GM23338 (cell line): ENCODE results near the gene RNF220.

Experiments
- CREB1 ChIP-seq: fragments of 250-450 bp; sonication (Bioruptor Pico); IDR thresholded peaks from 2 replicates; pipeline ENCODE4 v1.5.0; 2020; ENCODE audit warnings: low read depth, mild to moderate bottlenecking, moderate library complexity
- EZH2 ChIP-seq: fragments of 200-600 bp; sonication (generic); IDR thresholded peaks from one replicate; pipeline ENCODE4 v1.8.0; 2017; ENCODE audit warnings: antibody characterized with exemption, mild to moderate bottlenecking, low read depth; ENCODE audit not compliant: unreplicated experiment
- EZH2phosphoT487 ChIP-seq: fragments of 200-600 bp; sonication (generic); IDR thresholded peaks from one replicate; pipeline ENCODE4 v1.8.1; 2018; ENCODE audit warnings: antibody characterized with exemption; ENCODE audit not compliant: unreplicated experiment
- JUNB ChIP-seq: IDR thresholded peaks from one replicate; pipeline ENCODE4 v1.6.1; 2016; ENCODE audit warnings: antibody characterized with exemption; ENCODE audit not compliant: unreplicated experiment
- NANOG ChIP-seq: IDR thresholded peaks from 2 replicates; pipeline ENCODE4 v1.6.1; 2016; ENCODE audit warnings: antibody characterized with exemption, borderline replicate concordance
- POLR2AphosphoS5 ChIP-seq: IDR thresholded peaks from 2 replicates; pipeline ENCODE4 v1.6.1; 2016; ENCODE audit warnings: antibody characterized with exemption, low read depth
- STAT1 ChIP-seq: IDR thresholded peaks from one replicate; pipeline ENCODE4 v1.6.1; 2016; ENCODE audit warnings: antibody characterized with exemption; ENCODE audit not compliant: unreplicated experiment
- ZNF114 ChIP-seq: fragments of 250-450 bp; sonication (Bioruptor Pico); IDR thresholded peaks from 2 replicates; pipeline ENCODE4 v1.5.0; 2020; ENCODE audit warnings: mild to moderate bottlenecking, moderate library complexity
- ZNF331 ChIP-seq: fragments of 250-450 bp; sonication (Bioruptor Pico); IDR thresholded peaks from 2 replicates; pipeline ENCODE4 v1.5.0; 2020; ENCODE audit warnings: low read depth, mild to moderate bottlenecking, moderate library complexity
- TF ChIP-seq, protein P1 (sequence below), 2 experiments: fragments of 200-600 bp in 1 of 2; sonication (generic) in 1 of 2; conservative IDR thresholded peaks; 2 replicates each; pipeline versions ENCODE4 v1.5.1 to v1.6.1; 2016 to 2017; ENCODE audit warnings: antibody characterized with exemption in 2 of 2, low read depth in 2 of 2, mild to moderate bottlenecking in 2 of 2, moderate library complexity in 1 of 2
- TF ChIP-seq, protein P2 (sequence below): IDR thresholded peaks from one replicate; pipeline ENCODE4 v1.6.1; 2018; ENCODE audit warnings: antibody characterized with exemption; ENCODE audit not compliant: unreplicated experiment
- TF ChIP-seq, protein P3 (sequence below): fragments of 250-450 bp; sonication (Bioruptor Pico); IDR thresholded peaks from 2 replicates; pipeline ENCODE4 v1.5.0; 2020; ENCODE audit warnings: mild to moderate bottlenecking, moderate library complexity
- TF ChIP-seq, protein P4 (sequence below): IDR thresholded peaks from 2 replicates; pipeline ENCODE4 v1.6.1; 2016; ENCODE audit warnings: antibody characterized with exemption

DNA sequence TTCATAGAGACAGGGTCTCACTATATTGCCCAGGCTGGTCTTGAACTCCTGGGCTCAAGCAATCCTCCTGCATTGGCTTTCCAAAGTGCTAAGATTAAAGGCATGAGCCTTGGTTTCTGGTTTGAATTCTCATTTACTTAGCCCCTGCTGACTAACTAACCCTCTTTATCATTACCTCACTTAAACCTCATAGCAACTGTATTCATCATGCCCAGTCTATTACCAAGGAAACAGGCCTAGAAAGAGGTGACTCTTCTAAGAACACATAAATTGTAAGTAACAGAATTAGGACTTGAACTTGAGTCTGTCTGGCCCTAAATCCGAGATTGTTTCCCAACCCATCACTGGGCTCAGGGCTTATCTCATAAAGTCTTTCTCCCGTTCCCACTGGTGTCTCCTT lies 225.1 kb downstream of the RNF220 start:
- TF ChIP-seq POLR2AphosphoS5, result no peak
- TF ChIP-seq, protein P1, sequence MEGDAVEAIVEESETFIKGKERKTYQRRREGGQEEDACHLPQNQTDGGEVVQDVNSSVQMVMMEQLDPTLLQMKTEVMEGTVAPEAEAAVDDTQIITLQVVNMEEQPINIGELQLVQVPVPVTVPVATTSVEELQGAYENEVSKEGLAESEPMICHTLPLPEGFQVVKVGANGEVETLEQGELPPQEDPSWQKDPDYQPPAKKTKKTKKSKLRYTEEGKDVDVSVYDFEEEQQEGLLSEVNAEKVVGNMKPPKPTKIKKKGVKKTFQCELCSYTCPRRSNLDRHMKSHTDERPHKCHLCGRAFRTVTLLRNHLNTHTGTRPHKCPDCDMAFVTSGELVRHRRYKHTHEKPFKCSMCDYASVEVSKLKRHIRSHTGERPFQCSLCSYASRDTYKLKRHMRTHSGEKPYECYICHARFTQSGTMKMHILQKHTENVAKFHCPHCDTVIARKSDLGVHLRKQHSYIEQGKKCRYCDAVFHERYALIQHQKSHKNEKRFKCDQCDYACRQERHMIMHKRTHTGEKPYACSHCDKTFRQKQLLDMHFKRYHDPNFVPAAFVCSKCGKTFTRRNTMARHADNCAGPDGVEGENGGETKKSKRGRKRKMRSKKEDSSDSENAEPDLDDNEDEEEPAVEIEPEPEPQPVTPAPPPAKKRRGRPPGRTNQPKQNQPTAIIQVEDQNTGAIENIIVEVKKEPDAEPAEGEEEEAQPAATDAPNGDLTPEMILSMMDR (conservative IDR thresholded peaks at IDR 0.05; ENCODE audit: low read depth in 2 of 2), result no peak
- no peak for TF ChIP-seq EZH2
- TF ChIP-seq CREB1 (CRISPR knock-in tag), result no peak
- TF ChIP-seq JUNB, result no peak
- TF ChIP-seq EZH2phosphoT487, result no peak
- TF ChIP-seq, protein P2, sequence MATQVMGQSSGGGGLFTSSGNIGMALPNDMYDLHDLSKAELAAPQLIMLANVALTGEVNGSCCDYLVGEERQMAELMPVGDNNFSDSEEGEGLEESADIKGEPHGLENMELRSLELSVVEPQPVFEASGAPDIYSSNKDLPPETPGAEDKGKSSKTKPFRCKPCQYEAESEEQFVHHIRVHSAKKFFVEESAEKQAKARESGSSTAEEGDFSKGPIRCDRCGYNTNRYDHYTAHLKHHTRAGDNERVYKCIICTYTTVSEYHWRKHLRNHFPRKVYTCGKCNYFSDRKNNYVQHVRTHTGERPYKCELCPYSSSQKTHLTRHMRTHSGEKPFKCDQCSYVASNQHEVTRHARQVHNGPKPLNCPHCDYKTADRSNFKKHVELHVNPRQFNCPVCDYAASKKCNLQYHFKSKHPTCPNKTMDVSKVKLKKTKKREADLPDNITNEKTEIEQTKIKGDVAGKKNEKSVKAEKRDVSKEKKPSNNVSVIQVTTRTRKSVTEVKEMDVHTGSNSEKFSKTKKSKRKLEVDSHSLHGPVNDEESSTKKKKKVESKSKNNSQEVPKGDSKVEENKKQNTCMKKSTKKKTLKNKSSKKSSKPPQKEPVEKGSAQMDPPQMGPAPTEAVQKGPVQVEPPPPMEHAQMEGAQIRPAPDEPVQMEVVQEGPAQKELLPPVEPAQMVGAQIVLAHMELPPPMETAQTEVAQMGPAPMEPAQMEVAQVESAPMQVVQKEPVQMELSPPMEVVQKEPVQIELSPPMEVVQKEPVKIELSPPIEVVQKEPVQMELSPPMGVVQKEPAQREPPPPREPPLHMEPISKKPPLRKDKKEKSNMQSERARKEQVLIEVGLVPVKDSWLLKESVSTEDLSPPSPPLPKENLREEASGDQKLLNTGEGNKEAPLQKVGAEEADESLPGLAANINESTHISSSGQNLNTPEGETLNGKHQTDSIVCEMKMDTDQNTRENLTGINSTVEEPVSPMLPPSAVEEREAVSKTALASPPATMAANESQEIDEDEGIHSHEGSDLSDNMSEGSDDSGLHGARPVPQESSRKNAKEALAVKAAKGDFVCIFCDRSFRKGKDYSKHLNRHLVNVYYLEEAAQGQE, result no peak
- TF ChIP-seq, protein P3, sequence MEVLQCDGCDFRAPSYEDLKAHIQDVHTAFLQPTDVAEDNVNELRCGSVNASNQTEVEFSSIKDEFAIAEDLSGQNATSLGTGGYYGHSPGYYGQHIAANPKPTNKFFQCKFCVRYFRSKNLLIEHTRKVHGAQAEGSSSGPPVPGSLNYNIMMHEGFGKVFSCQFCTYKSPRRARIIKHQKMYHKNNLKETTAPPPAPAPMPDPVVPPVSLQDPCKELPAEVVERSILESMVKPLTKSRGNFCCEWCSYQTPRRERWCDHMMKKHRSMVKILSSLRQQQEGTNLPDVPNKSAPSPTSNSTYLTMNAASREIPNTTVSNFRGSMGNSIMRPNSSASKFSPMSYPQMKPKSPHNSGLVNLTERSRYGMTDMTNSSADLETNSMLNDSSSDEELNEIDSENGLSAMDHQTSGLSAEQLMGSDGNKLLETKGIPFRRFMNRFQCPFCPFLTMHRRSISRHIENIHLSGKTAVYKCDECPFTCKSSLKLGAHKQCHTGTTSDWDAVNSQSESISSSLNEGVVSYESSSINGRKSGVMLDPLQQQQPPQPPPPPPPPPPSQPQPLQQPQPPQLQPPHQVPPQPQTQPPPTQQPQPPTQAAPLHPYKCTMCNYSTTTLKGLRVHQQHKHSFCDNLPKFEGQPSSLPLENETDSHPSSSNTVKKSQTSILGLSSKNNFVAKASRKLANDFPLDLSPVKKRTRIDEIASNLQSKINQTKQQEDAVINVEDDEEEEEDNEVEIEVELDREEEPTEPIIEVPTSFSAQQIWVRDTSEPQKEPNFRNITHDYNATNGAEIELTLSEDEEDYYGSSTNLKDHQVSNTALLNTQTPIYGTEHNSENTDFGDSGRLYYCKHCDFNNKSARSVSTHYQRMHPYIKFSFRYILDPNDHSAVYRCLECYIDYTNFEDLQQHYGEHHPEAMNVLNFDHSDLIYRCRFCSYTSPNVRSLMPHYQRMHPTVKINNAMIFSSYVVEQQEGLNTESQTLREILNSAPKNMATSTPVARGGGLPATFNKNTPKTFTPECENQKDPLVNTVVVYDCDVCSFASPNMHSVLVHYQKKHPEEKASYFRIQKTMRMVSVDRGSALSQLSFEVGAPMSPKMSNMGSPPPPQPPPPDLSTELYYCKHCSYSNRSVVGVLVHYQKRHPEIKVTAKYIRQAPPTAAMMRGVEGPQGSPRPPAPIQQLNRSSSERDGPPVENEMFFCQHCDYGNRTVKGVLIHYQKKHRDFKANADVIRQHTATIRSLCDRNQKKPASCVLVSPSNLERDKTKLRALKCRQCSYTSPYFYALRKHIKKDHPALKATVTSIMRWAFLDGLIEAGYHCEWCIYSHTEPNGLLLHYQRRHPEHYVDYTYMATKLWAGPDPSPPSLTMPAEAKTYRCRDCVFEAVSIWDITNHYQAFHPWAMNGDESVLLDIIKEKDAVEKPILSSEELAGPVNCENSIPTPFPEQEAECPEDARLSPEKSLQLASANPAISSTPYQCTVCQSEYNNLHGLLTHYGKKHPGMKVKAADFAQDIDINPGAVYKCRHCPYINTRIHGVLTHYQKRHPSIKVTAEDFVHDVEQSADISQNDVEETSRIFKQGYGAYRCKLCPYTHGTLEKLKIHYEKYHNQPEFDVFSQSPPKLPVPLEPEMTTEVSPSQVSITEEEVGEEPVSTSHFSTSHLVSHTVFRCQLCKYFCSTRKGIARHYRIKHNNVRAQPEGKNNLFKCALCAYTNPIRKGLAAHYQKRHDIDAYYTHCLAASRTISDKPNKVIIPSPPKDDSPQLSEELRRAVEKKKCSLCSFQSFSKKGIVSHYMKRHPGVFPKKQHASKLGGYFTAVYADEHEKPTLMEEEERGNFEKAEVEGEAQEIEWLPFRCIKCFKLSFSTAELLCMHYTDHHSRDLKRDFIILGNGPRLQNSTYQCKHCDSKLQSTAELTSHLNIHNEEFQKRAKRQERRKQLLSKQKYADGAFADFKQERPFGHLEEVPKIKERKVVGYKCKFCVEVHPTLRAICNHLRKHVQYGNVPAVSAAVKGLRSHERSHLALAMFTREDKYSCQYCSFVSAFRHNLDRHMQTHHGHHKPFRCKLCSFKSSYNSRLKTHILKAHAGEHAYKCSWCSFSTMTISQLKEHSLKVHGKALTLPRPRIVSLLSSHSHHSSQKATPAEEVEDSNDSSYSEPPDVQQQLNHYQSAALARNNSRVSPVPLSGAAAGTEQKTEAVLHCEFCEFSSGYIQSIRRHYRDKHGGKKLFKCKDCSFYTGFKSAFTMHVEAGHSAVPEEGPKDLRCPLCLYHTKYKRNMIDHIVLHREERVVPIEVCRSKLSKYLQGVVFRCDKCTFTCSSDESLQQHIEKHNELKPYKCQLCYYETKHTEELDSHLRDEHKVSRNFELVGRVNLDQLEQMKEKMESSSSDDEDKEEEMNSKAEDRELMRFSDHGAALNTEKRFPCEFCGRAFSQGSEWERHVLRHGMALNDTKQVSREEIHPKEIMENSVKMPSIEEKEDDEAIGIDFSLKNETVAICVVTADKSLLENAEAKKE (CRISPR knock-in tag), result no peak
- TF ChIP-seq, protein P4, sequence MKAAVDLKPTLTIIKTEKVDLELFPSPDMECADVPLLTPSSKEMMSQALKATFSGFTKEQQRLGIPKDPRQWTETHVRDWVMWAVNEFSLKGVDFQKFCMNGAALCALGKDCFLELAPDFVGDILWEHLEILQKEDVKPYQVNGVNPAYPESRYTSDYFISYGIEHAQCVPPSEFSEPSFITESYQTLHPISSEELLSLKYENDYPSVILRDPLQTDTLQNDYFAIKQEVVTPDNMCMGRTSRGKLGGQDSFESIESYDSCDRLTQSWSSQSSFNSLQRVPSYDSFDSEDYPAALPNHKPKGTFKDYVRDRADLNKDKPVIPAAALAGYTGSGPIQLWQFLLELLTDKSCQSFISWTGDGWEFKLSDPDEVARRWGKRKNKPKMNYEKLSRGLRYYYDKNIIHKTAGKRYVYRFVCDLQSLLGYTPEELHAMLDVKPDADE, result no peak
- TF ChIP-seq NANOG, result no peak
- TF ChIP-seq ZNF331, result no peak
- TF ChIP-seq ZNF114 (CRISPR knock-in tag), result no peak
- no peak for TF ChIP-seq STAT1
